Epithelial cell of prostate (primary cell): Measurements from ENCODE around the gene ZBTB47.

Experiments
- DNase-seq: peaks from one replicate; pipeline ENCODE4 v3.0.0-alpha.2; 2011; ENCODE audit warnings: low read depth, low spot score
- H3K27ac ChIP-seq: fragments of 450-650 bp; 2 replicates; pipeline ENCODE4 v1.5.1; 2017; ENCODE audit warnings: mild to moderate bottlenecking

Gene ZBTB47

DNA sequence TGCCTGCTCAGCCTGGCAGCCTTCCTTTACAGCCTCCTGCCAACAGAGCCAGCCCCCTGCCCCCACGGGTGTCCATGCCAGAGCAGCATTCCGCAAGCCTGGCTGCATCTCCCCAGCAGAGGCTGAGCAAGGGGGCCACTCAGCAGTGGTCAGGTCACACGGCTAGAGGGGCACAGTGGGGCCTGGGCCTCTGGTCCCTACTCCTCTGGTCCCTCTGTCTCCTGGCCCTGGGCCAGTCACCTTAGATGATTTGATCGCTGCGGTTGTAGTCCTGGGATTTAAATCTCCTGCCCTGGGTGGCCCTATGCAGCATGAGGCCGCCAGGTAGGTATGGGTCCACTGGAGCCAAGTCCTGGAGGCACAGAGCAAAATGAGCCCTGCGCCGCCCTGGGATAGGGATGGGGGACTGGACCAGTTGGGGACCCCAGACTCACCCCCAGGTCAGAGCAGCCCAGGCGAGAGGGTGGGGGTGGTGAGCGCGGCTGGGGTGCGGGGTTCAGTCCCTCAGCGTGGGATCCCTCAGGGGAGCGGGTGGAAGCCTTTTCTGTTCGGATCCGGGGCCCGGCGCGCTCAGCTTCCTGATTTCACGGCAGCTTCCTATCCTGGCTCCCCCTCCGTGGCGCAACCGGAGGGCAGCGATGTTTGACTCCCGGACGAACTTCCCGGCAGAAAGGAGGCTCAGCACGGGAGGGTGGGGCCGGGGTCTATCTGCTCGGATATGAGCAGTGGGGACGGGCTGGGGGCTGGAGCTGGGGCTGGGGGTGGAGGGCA lies at the start of gene ZBTB47:
TSS of gene ZBTB47 (plus strand) at position 138 of the 771 bp plus-strand sequence. CDS start 4,659 bp downstream, outside the sequence.
- H3K27ac ChIP-seq: peak within 1 kb of the TSS; percentile 69
- no peak for DNase-seq

DNA sequence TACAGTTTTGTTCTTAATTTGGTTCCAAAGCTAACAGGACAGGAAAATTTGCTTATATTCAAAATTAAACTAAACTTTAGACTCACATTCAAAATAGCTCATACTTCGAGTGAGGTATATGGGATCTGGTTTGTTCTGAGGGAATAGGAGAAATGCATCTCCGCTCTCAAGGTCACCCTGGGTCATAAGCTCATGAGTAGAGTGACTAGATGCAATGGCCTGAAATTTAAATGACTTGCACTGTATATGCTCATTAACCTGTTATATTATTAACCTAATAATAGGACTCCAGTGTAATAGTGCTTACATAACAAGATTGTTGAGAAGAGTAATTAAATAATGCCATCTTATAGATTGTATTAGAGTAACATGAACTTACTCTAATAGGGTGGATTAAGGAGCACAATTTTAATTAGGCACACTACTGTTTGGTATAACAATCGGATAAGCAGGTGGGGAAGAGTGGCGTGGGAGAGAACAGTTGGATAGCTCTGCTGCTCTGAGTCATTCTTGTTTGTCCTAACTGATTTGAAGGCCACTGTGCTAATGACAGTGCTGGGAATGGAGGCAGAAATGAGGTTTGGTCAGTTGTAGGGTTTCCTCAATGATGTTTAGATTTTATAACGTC lies 47.8 kb upstream of the ZBTB47 start:
- DNase-seq: no peak
- H3K27ac ChIP-seq: no peak overlapping the region

DNA sequence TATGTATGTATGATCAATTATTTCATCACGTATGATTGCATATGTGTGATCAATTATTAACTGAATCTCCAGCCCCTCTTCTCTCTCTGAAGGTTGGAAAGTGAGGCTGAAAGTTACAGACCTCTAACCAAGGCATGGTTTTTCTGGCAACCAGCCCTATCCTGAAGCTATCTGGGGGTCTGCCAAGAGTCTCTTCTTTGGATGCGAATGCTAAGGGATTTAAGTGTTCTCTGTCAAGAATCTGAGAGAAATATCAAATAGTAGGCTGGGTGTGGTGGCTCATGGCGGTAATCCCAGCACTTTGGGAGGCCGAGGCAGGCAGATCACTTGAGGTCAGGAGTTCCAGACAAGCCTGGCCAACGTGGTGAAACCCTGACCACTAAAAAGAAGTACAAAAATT lies 44.9 kb upstream of the ZBTB47 start:
- no peak for DNase-seq
- no peak overlapping the region for H3K27ac ChIP-seq

DNA sequence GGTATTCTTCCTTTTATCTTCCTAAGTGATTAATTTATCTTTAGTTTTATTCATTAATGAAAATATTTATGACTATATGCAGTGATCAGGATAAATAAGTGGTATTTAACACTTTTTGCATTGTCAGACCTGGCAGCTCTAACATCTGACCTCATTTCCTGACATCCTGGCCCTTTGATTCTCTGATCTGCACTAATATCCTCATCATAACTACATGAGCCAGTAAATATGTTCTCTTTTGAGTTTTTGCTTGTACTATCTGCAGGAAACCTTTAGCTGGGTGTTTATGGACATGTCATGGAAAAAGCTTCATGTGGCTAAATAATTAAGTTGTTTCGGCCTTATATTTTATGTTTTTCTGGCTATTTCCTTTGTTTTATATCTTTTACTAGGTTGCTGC lies 42.5 kb upstream of the ZBTB47 start:
- no peak overlapping the region for H3K27ac ChIP-seq
- DNase-seq: no peak

DNA sequence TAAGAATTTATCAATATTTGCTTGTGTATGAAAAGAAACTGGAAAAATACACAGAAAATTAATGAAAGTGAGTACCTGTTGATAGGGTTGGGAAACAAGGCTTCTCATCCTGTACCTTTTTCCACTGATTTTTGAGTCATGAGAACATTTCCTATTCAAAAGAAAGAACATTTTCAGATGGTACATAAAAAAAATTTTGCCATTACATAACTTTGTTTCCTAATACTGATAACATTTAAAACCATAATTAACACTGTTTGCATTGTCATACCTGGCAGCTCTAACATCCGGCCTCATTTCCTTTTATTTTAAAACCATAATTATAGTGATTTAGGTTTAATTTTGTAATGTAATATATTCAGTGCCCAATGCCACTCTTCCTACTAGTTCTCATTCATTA lies 41.3 kb upstream of the ZBTB47 start:
- no peak for DNase-seq
- H3K27ac ChIP-seq: no peak overlapping the region

DNA sequence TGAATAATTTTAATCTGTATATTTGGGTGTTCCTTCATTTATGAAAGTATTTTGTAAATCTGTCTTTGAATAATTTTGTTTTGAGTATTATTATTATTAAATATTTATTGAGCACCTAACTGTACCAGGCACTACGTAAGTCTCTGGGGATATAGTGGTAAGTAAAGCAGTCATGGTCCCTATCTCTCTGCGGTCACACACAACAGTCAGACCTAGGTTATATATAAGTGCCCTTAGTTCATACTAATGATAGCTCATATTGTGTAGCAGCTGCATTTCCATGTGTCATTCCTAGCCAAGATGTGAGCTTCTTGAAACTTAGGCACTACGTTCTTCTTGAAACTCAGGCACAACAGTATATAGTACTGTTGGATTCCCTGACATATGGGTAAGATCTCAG lies 40.6 kb upstream of the ZBTB47 start:
- DNase-seq: no peak
- no peak overlapping the region for H3K27ac ChIP-seq

DNA sequence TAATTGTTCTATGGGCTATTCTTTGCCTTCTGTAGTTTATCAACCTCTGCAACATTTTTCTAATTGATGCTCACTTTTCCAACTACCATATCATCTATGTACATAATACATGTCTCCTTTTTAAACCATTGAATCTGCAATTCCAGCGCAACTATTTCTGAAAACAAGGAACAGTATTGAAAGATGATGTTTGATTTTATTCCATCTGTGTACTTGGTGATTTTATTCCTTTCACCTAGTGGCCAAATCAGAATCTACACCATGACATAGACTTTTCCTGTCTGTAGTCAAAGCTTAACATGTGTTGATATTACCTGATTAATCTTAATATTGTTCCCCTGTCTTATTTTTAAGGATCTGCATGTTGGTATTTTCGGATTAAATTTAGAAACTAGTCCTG lies 40.0 kb upstream of the ZBTB47 start:
- no peak for DNase-seq
- H3K27ac ChIP-seq: no peak overlapping the region

DNA sequence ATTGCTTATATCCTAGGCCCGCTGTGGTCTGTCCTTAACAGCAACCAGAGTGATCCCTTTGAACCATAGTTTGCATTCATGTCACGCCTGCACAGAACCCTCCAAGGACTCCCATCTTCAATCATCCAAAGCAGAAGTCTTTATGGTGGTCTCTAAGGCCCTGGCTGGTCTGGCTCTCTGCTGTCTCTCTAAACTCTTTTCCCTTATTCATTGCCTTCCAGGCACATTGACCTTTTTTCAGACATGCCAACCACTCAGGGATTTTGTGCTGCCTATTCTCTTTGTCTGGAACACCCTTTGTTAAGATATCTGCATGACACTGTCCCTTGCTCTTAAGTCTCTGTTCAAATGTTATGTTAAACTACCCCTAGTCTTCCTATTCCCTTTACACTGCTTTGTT lies 21.9 kb upstream of the ZBTB47 start:
- DNase-seq: no peak
- H3K27ac ChIP-seq: no peak overlapping the region

DNA sequence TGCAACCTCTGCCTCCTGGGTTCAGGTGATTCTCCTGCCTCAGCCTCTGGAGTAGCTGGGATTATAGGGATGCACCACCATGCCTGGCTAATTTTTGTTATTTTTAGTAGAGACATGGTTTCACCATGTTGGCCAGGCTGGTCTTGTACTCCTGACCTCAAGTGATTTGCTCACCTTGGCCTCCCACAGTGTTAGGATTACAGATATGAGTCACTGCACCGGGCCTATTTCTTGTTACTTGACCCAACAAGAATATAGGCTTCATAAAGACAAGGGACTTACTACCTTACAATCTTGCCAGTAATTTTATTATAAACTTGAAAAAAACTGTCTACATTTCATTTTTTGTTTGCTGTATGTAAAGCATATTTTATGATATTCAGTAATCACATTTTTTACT lies 21.4 kb upstream of the ZBTB47 start:
- no peak overlapping the region for H3K27ac ChIP-seq
- DNase-seq: no peak

DNA sequence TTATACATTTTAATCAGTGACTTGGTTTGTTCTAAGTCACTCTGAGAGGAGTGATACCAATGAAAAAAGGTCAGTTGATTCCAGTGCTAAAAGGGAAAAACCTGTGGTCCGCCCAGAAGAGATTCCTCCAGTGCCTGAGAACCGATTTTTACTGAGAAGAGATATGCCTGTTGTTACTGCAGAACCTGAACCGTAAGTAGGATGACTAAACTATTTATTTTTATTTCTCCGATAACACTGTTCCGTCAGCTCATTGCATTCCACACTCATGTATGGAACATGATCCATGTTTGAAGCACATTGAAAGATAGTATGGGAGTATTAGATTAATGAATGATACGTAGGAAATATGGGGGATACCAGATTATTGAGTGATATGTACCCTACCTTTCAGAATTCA lies 20.0 kb upstream of the ZBTB47 start:
- H3K27ac ChIP-seq: no peak overlapping the region
- no peak for DNase-seq

DNA sequence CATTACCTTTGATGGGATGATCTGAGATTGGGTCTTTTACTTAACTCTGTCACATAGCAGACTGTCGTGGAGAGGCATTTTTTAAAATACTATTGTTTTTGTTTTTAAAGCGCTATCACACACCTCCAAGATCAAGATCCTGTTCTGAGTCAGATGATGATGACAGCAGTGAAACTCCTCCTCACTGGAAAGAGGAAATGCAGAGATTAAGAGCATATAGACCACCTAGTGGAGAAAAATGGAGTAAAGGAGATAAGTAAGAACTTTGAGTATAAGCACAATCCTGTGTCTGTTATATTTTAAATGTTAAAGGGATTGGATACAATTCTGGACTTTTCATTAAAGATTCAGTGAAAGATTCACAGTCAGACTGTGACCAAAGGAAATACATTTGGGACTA lies 18.4 kb upstream of the ZBTB47 start:
- DNase-seq: no peak
- H3K27ac ChIP-seq: no peak overlapping the region

DNA sequence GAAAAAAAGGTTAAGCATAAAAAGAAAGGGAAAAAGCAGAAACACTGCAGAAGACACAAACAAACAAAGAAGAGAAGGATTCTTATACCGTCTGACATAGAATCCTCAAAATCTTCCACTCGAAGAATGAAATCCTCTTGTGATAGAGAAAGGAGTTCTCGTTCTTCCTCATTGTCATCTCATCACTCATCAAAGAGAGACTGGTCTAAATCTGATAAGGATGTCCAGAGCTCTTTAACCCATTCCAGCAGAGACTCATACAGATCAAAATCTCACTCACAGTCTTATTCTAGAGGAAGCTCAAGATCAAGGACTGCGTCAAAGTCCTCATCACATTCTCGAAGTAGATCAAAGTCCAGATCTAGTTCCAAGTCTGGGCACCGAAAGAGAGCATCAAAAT lies 16.5 kb upstream of the ZBTB47 start:
- H3K27ac ChIP-seq: no peak overlapping the region

DNA sequence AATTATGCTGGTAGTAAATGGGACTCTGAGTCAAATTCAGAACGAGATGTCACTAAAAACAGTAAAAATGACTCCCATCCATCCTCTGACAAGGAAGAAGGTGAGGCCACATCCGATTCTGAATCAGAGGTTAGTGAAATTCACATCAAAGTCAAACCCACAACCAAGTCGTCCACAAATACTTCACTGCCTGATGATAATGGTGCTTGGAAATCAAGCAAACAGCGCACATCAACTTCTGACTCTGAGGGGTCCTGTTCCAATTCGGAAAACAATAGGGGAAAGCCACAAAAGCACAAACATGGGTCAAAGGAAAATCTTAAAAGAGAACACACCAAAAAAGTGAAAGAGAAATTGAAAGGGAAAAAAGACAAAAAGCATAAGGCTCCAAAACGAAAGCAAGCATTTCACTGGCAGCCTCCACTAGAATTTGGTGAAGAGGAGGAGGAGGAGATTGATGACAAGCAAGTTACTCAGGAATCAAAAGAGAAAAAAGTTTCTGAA lies 15.1 kb upstream of the ZBTB47 start:
- no peak for DNase-seq
- H3K27ac ChIP-seq: no peak overlapping the region

More for the DNA sequence above, 16.5 kb upstream of the ZBTB47 start:
- DNase-seq: no peak

DNA sequence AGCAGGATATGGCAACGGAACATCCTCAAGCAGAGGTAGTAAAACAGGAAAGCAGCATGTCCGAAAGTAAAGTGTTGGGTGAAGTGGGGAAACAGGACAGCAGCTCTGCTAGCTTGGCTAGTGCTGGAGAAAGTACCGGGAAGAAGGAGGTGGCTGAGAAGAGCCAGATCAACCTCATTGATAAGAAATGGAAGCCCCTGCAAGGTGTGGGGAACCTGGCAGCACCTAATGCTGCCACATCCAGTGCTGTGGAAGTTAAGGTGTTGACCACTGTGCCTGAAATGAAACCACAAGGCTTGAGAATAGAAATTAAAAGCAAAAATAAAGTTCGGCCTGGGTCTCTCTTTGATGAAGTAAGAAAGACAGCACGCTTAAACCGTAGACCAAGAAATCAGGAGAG lies 14.3 kb upstream of the ZBTB47 start:
- DNase-seq: no peak
- no peak overlapping the region for H3K27ac ChIP-seq

DNA sequence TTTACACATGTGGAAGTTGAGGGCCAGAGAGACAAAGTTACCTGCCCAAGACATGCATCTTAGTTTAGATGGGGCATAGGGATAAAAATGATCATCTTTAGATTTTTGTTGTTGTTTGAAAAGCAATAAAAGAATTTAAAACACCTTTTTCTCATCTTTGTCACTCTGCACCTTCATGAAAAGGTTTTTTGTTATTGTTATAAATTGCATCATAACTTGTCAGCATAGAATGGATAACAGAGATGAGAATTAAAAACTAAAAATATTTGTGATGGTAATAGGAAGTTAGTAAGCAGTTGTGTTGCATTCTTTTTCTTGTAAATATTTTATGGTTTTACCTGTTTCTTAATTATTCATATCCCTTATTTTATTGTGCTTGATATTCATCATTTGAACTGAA lies 13.4 kb upstream of the ZBTB47 start:
- no peak for DNase-seq
- peak overlapping the region; percentile 42 for H3K27ac ChIP-seq

DNA sequence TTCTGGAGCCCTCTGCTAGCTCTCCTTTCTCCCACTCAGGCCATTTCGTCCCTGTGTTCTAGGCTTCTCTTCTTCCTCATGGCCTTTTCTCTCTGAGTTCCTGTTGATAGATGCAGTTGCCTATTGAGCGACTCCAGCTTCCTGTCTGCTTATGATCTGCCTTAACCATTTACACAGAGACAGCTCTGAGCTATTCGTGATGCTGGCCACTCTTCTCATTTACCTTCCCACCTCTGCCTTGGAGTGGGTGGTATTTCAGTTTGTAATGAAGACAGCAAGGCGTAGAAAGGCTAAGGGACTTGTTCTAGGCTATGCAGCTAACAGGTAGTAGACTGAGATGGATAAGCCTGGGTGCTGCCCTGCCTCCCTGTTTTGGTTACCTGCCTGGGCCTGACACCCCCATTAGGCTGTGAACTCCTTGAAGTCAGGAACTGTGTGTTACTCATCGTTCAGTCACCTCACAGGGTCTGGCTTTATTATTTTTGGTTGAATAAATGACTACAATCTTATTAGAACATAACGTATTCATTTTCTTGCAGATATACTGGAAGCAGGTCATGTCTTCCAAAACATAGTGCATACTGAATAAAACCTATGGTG lies 12.6 kb upstream of the ZBTB47 start:
- H3K27ac ChIP-seq: peak overlapping the region; percentile 42
- DNase-seq: no peak

DNA sequence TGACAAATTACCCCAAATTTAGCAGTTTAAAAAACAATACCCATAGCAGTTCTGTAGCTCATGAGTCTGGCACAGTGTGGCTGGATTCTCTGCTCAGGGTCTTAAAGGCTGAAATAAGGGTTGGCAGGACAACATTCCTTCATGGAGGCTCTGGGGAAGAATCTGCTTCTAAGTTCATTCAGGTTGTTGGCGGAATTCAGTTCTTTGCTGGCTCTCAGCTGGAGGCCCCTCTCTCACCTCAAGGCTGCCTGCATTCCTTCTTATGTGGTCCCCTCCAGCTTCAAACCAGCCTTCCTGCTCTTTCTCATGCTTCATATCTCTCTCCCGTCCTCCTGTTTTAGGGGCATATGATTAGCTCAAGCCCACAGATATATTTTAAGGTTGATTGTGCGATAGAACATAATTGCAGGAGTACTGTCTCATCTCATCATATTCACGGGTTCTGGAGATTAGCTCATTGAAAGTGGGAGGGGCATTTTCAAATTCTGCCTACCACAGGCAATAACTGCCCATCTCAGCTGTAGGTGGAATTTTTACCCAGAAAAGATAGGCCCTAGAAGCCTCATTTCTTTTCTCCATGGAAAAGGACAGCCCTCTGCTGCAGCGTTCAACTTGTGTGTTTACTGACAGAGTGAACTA lies 5.6 kb upstream of the ZBTB47 start:
- DNase-seq: no peak
- no peak overlapping the region for H3K27ac ChIP-seq

DNA sequence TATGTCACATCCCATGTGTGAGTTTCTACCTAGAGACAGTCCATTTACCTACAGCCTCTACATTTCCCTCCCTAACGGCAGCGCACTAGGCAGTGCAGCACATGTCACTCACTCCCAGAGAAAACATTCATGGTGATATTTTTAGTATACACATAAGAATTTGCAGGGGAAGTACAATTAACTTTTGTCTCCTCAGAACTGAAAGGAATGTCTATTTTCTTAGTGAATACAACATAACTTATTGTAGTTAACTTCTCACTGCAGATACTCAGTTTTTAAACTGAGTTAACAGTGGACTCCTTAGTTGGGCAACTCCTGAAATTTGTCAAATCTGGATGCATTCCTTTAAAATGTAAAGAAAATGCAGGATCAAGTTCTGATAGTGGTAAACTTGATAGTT lies 4.5 kb upstream of the ZBTB47 start:
- DNase-seq: no peak
- H3K27ac ChIP-seq: no peak overlapping the region

DNA sequence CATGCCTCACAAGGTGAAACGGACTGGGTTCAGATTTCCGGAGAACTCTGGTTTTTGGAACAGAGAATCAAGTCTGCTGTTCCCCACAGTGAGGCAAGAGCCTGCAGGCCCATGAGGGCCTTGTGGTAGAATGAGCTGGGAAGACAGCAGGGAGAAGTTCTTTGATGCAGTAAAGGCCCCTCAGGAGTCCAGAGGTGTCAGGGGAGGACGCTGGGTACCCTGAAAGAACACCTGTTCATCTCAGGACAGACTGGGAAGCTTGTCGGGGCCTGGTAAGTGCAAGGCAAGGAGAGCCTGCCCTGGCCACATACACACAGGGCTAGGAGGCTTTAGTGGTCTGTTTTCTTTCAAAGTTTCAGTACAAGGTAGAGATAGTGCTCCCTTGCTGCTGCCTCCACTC lies 3.7 kb upstream of the ZBTB47 start:
- DNase-seq: no peak

DNA sequence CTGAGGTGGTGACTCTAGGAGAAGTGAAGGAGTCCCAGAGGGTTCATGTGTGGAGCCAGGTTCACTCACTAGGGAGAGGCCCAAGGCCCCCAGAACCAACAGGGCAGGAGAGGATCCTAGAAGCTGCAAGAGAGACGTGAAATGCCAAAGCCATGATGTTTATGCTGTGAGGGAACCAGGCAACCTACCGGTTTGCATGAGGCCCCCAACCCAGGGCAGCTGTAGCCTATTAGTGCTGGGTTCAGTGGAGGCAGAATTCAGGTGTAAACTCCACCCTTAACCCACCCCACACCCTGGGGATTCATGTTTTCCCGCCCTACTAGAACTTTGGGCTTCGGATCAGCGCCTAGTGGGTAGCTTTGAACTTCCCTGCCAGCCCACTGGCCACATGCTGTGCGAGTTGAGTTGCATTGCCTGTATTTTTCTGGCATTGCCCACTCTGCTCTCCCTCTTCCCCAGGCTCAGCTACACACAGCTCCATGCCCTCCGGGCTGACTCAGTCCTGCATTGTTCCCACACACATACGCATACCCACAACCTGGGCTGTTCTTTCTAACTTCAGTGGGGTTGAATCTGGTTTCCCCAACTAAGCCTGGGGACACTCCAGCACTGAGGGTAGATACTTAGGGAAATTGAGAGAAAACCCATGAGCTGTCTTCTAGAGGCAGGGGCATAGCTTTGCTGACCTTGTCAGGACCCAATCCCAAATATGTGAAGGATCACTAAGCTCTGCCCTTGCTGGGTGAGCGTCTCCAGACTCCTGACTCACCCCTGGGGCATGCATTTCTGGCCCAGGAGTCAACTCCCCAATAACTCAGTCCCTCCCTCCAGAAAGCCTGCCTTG lies 2.0 kb upstream of the ZBTB47 start:
- no peak for DNase-seq
- peak overlapping the region; percentile 69 for H3K27ac ChIP-seq

More for the DNA sequence above, 3.7 kb upstream of the ZBTB47 start:
- H3K27ac ChIP-seq: no peak overlapping the region
